PFSK-1 (cell line): ENCODE data around the gene POC1A.

Experiments used
- FOXP2 ChIP-seq: optimal IDR thresholded peaks from 2 replicates; pipeline ENCODE3; 2011; ENCODE audit warnings: borderline replicate concordance, control low read depth, inconsistent platforms; ENCODE audit not compliant: insufficient read depth; ENCODE audit errors: extremely low read length, extremely low read depth
- POLR2AphosphoS5 ChIP-seq: IDR thresholded peaks from 2 replicates; pipeline ENCODE4 v1.6.1; 2012; ENCODE audit warnings: low read depth, mild to moderate bottlenecking, control low read depth, low read length, moderate library complexity
- SIN3A ChIP-seq: IDR thresholded peaks from 2 replicates; pipeline ENCODE4 v1.6.1; 2012; ENCODE audit warnings: mild to moderate bottlenecking, low read length, moderate library complexity, borderline replicate concordance; ENCODE audit not compliant: insufficient read depth
- TAF1 ChIP-seq: IDR thresholded peaks from 2 replicates; pipeline ENCODE4 v1.6.1; 2012; ENCODE audit warnings: low read length, control low read depth, borderline replicate concordance; ENCODE audit not compliant: insufficient read depth
- TF ChIP-seq, protein P1 (sequence below), 2 experiments: IDR thresholded peaks; 2 replicates each; pipeline versions ENCODE4 v1.6.1 to v1.8.0; 2011 to 2012; ENCODE audit warnings: low read depth in 2 of 2, low read length in 2 of 2, control low read depth in 1 of 2, inconsistent platforms in 1 of 2, mild to moderate bottlenecking in 1 of 2, moderate library complexity in 1 of 2; ENCODE audit not compliant: insufficient read depth in 1 of 2

DNA sequence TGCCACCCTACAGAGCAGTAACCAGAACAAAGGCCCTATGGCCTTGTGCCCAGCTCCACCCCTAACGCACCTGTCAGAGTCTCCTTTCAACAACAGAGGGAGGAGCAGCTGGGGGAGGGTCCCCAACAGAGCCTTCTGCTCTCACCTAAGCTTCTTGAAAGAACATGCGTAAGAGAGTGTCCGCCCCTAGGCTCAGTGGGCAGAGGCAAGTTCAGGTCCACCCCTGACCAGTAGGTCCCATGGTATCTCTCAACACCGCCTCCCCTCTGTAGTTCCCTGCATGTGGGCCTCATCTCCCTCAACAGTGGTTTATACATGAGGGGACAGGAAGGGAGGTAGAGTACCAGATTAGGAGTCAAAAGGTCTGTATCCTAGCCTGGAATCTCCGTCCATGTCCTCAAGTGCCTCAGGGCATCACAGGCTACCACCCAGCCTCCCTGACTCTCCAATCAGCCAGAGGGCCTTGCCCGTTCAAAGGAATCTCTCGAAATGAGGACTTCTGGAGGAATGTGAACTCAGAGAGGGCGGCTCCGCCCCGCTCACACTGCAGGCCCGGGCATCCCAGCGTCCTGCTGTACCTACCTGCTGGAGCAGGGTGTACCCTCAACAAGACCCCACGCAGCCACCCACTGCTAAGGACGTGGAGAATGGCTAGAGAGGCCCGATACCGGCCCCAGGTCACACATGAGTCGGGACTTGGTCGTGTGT is 680 bp downstream of the POC1A start:
- TF ChIP-seq POLR2AphosphoS5, result no peak
- no peak for TF ChIP-seq TAF1
- TF ChIP-seq, protein P1, sequence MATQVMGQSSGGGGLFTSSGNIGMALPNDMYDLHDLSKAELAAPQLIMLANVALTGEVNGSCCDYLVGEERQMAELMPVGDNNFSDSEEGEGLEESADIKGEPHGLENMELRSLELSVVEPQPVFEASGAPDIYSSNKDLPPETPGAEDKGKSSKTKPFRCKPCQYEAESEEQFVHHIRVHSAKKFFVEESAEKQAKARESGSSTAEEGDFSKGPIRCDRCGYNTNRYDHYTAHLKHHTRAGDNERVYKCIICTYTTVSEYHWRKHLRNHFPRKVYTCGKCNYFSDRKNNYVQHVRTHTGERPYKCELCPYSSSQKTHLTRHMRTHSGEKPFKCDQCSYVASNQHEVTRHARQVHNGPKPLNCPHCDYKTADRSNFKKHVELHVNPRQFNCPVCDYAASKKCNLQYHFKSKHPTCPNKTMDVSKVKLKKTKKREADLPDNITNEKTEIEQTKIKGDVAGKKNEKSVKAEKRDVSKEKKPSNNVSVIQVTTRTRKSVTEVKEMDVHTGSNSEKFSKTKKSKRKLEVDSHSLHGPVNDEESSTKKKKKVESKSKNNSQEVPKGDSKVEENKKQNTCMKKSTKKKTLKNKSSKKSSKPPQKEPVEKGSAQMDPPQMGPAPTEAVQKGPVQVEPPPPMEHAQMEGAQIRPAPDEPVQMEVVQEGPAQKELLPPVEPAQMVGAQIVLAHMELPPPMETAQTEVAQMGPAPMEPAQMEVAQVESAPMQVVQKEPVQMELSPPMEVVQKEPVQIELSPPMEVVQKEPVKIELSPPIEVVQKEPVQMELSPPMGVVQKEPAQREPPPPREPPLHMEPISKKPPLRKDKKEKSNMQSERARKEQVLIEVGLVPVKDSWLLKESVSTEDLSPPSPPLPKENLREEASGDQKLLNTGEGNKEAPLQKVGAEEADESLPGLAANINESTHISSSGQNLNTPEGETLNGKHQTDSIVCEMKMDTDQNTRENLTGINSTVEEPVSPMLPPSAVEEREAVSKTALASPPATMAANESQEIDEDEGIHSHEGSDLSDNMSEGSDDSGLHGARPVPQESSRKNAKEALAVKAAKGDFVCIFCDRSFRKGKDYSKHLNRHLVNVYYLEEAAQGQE (IDR thresholded peaks at IDR 0.05; ENCODE audit: insufficient read depth in 1 of 2, low read depth in 2 of 2, low read length in 2 of 2), result no peak
- no peak for TF ChIP-seq SIN3A
- no peak for TF ChIP-seq FOXP2
